Prostate gland (tissue), 2 donors: ENCODE results near the gene SAMD4A.

Experiments
- POLR2A ChIP-seq: fragments of 450-650 bp; IDR thresholded peaks from one replicate; pipeline ENCODE4 v1.6.1; 2016; ENCODE audit warnings: antibody characterized with exemption, mild to moderate bottlenecking
- POLR2AphosphoS5 ChIP-seq: sonication (generic); formaldehyde crosslinking; IDR thresholded peaks from one replicate; pipeline ENCODE4 v1.6.1; 2017; ENCODE audit warnings: antibody characterized with exemption
- TF ChIP-seq, protein P1 (sequence below), 4 experiments: fragments of 200-600 bp in 2 of 4; fragments of 450-650 bp in 2 of 4; sonication (generic) in 2 of 4; IDR thresholded peaks; 1 replicate in 3 of 4; 2 replicates in 1 of 4; pipeline ENCODE4 v1.5.1; 2016 to 2019; ENCODE audit warnings: antibody characterized with exemption in 4 of 4, mild to moderate bottlenecking in 2 of 4, moderate library complexity in 2 of 4

DNA sequence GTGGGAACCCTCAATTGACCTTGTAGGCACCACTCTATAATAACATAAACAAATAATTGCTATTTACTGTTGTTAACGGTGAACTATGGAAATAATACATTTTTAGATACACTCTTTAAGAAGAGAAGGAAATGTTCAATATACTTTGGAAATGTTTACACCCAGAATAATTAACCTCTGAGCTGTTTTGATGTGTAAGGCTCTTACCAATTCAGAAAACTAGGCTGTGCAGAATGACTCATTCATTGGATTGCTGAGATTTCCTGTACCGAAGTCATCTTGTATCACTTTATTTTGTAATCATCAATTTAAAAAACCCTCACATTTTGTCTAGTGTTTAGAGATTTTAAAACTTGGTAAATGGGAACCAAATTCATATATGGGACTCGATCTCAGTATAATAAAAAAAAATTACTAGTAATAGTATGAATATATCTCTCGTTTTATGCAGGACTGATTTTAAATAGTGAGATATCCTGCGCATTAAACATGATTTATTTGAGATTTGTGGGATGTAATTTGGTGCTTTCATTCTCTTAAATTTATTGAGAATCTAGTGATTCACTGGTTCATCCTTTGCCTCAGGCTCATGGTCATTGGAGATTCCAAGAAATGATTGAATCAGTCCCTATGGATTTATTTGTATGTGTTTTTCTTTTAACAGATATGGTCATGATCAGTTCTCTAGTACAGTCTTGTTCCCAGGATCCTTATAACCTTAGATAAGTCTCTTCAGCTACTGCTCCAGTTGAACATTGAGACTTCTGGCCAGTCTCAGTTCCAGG, 3.9 kb downstream of the SAMD4A start:
- TF ChIP-seq, protein P1, sequence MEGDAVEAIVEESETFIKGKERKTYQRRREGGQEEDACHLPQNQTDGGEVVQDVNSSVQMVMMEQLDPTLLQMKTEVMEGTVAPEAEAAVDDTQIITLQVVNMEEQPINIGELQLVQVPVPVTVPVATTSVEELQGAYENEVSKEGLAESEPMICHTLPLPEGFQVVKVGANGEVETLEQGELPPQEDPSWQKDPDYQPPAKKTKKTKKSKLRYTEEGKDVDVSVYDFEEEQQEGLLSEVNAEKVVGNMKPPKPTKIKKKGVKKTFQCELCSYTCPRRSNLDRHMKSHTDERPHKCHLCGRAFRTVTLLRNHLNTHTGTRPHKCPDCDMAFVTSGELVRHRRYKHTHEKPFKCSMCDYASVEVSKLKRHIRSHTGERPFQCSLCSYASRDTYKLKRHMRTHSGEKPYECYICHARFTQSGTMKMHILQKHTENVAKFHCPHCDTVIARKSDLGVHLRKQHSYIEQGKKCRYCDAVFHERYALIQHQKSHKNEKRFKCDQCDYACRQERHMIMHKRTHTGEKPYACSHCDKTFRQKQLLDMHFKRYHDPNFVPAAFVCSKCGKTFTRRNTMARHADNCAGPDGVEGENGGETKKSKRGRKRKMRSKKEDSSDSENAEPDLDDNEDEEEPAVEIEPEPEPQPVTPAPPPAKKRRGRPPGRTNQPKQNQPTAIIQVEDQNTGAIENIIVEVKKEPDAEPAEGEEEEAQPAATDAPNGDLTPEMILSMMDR (IDR thresholded peaks at IDR 0.05), result no peak
- TF ChIP-seq POLR2AphosphoS5 (no peak), POLR2A (no peak)
